Measurements from ENCODE around the gene ZNF292. TPM values are rescaled to one million over a fixed set of nuclear protein-coding genes. Genes with fewer than 3 reads are reported as not detected.
"Not testable (repeated sequence)": the region's sequence is repeated elsewhere in the genome, so short reads cannot be mapped to it uniquely, and the experiment has no call there.

ZNF292 gene
- total RNA-seq, 1 donor from 2014 or later, result 25.5 TPM

GRCh38 chr6:87161299-87161698 is 5.9 kb downstream of the ZNF292 start:
- DNase-seq (ENCODE audit: extremely low read depth, low read depth, low spot score), result no peak

- DNase-seq (ENCODE audit: extremely low read depth, low read depth, low spot score), result no peak
Observed at GRCh38 chr6:87164004-87164403, 8.6 kb downstream of the ZNF292 start.

GRCh38 chr6:87164506-87164905 is 9.1 kb downstream of the ZNF292 start:
- no peak for DNase-seq (ENCODE audit: extremely low read depth, low read depth, low spot score)

GRCh38 chr6:87165185-87165584 is 9.8 kb downstream of the ZNF292 start:
- DNase-seq (ENCODE audit: extremely low read depth, low read depth, low spot score), result no peak

- DNase-seq (ENCODE audit: extremely low read depth, low read depth, low spot score), result no peak
Observed at GRCh38 chr6:87171938-87172633, 16.7 kb downstream of the ZNF292 start.

GRCh38 chr6:87174078-87174579 is 18.8 kb downstream of the ZNF292 start:
- no peak for DNase-seq (ENCODE audit: extremely low read depth, low read depth, low spot score)

GRCh38 chr6:87176493-87176892 is 21.1 kb downstream of the ZNF292 start:
- no peak for DNase-seq (ENCODE audit: extremely low read depth, low read depth, low spot score)

- no peak for DNase-seq (ENCODE audit: extremely low read depth, low read depth, low spot score)
Observed at GRCh38 chr6:87180105-87180728, 24.9 kb downstream of the ZNF292 start.

GRCh38 chr6:87181903-87182302 is 26.5 kb downstream of the ZNF292 start:
- no peak for DNase-seq (ENCODE audit: extremely low read depth, low read depth, low spot score)

GRCh38 chr6:87182321-87182720 is 27.0 kb downstream of the ZNF292 start:
- no peak for DNase-seq (ENCODE audit: extremely low read depth, low read depth, low spot score)

GRCh38 chr6:87182940-87183339 is 27.6 kb downstream of the ZNF292 start:
- no peak for DNase-seq (ENCODE audit: extremely low read depth, low read depth, low spot score)

GRCh38 chr6:87183687-87184086 is 28.3 kb downstream of the ZNF292 start:
- DNase-seq (ENCODE audit: extremely low read depth, low read depth, low spot score), result no peak

- DNase-seq (ENCODE audit: extremely low read depth, low read depth, low spot score), result no peak
Observed at GRCh38 chr6:87184762-87185250, 29.4 kb downstream of the ZNF292 start.

GRCh38 chr6:87196275-87196842 is 41.0 kb downstream of the ZNF292 start:
- DNase-seq (ENCODE audit: extremely low read depth, low read depth, low spot score), result no peak

- DNase-seq (ENCODE audit: extremely low read depth, low read depth, low spot score), result no peak
Observed at GRCh38 chr6:87197547-87197946, 42.2 kb downstream of the ZNF292 start.

GRCh38 chr6:87198022-87198810 is 42.9 kb downstream of the ZNF292 start:
- DNase-seq (ENCODE audit: extremely low read depth, low read depth, low spot score), result not testable (repeated sequence)

- no peak for DNase-seq (ENCODE audit: extremely low read depth, low read depth, low spot score)
Observed at GRCh38 chr6:87199787-87200186, 44.4 kb downstream of the ZNF292 start.

GRCh38 chr6:87200469-87201175 is 45.3 kb downstream of the ZNF292 start:
- DNase-seq (ENCODE audit: extremely low read depth, low read depth, low spot score), result no peak

GRCh38 chr6:87203448-87204023 is 48.2 kb downstream of the ZNF292 start:
- DNase-seq (ENCODE audit: extremely low read depth, low read depth, low spot score), result no peak

- DNase-seq (ENCODE audit: extremely low read depth, low read depth, low spot score), result no peak
Observed at GRCh38 chr6:87209812-87210211, 54.4 kb downstream of the ZNF292 start.
